GM19193 (cell line): Measurements from ENCODE around the gene CYP4X1.

Source experiments
- POLR2A ChIP-seq: IDR thresholded peaks from 4 replicates; pipeline ENCODE4 v1.6.1; 2011; ENCODE audit not compliant: insufficient read depth, insufficient read length; ENCODE audit errors: extremely low read depth

CYP4X1 gene

DNA sequence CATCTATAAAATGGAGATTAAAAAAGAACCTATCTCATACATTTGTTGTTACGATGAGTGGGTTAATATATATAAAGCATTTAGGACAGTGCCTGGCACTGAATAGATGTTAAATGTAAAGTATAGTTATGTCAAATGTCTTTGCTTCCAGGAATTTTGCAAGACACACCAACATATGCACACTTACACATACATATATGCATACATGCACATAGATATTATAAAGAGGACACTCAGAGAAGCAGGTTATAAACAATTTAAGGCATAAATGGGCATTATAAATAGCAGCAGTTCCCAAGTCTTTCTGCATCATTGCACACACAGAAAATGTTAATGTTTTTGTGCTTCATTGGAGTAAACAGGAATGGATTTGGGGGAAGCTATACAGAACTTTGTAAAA, 13.3 kb downstream of the CYP4X1 start:
- no peak for TF ChIP-seq POLR2A

DNA sequence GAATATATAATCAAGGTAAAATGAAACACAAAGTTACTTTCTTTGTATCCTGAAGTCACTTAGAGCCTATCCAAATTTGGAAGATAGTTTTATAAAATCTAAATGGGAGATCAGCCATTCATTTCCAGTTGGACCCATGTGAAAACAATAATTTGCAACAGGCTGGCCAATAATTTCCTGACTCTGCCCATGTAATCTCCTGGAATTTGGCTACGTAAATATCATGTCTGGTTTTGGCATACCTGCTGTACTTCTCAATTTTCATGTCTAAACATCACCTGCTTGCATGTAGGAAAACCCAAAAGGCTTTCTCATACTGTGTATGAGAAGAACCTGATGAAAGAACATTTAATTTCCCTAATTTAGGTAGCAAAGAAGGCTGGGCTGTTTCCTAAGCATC, 35.9 kb downstream of the CYP4X1 start:
- no peak for TF ChIP-seq POLR2A

DNA sequence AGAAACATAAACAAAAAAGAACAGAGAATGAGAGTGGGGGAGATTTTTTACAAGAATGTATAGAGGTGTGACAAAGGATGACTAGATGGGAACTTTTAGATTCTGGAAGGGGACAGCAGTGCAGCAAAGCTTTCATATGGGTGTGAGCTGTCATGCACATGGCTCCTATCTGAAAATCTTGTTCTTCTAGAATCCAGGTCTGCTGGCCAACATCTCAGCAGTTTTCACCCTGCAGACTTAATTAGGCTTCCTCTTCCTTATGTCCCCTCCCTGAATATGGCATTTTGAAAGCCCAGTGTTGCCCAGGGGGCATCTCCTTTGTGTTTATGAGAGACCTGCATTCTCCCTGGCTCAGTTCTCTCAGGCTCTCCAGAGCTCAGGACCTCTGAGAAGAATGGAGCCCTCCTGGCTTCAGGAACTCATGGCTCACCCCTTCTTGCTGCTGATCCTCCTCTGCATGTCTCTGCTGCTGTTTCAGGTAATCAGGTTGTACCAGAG, 43.7 kb downstream of the CYP4X1 start, which contains the start of gene CYP4Z1:
TSS of gene CYP4Z1 (plus strand) at position 135 of the 498 bp plus-strand sequence. CDS start at position 395, 260 bp downstream.
- no peak for TF ChIP-seq POLR2A
